Right kidney (tissue), 1 donor: ENCODE data around the gene IFIT2.
A peak's percentile ranks its signal among the peaks of the same experiment; 100 is the strongest.
"Not testable (repeated sequence)": the region's sequence is repeated elsewhere in the genome, so short reads cannot be mapped to it uniquely, and the experiment has no call there.

ENCODE experiments used
- DNase-seq: peaks from one replicate; pipeline ENCODE4 v3.0.0-alpha.2; 2016

Gene IFIT2

GRCh38 chr10:89306434-89307268 is 4.8 kb downstream of the IFIT2 start:
- DNase-seq, result no peak

- no peak for DNase-seq
Measured at GRCh38 chr10:89307269-89307577, 5.4 kb downstream of the IFIT2 start.

GRCh38 chr10:89308266-89308665 is 6.4 kb downstream of the IFIT2 start:
- DNase-seq, result no peak

- DNase-seq, result no peak
Measured at GRCh38 chr10:89308736-89309135, 6.9 kb downstream of the IFIT2 start.

GRCh38 chr10:89309156-89310055 is 7.6 kb downstream of the IFIT2 start:
- DNase-seq, result no peak

- DNase-seq, result no peak
Measured at GRCh38 chr10:89310056-89310893, 8.4 kb downstream of the IFIT2 start.

DNA sequence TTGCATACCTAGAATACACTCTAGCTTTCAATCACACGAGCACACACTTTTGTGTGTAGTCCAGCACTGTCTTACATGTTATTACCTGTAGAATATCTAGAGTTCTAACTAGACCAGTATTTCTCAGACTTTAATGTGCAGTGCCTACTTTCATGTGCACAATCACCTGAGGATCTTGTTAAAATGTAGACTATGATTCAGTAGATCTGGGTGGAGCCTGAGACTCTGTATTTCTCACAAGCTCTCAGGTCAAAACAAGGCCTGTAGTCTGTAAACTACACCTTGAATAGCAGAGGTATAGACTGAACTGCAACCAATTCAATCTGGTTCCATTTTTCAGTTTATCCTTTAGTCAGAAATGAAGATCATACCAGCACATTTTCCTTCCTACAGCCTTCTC is 11.1 kb downstream of the IFIT2 start:
- no peak for DNase-seq

- DNase-seq, result no peak
Measured at GRCh38 chr10:89314676-89315075, 12.8 kb downstream of the IFIT2 start.

GRCh38 chr10:89318047-89318446 is 16.2 kb downstream of the IFIT2 start:
- DNase-seq, result not testable (repeated sequence)

- DNase-seq, result not testable (repeated sequence)
Measured at GRCh38 chr10:89325081-89325480, 23.2 kb downstream of the IFIT2 start.

- DNase-seq, result not testable (repeated sequence)
Measured at GRCh38 chr10:89325856-89326255, 24.0 kb downstream of the IFIT2 start.

- peak; percentile 85 for DNase-seq
Measured at GRCh38 chr10:89327803-89328441, 26.1 kb downstream of the IFIT2 start, which contains the start of gene IFIT3. TSS of gene IFIT3 (plus strand) at chr10:89327997. CDS start at chr10:89328074, 77 bp downstream.

- DNase-seq, result no peak
Measured at GRCh38 chr10:89329151-89329550, 27.3 kb downstream of the IFIT2 start.

DNA sequence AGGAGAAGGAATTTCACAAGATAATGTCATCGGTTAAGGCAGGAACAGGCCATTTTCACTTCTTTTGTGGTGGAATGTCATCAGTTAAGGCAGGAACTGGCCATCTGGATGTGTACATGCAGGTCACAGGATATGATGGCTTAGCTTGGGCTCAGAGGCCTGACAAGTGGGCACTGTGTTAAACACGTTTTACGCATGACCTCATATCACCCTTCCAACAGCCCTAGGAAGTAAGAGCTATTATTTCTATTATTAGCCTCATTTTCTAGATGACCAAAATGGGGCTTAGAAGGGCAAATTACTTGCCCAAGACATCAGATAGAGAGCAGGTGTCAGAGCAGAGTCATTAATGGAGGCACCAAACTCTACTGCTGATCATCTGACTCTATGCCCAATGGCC is 28.2 kb downstream of the IFIT2 start:
- not testable (repeated sequence) for DNase-seq

DNA sequence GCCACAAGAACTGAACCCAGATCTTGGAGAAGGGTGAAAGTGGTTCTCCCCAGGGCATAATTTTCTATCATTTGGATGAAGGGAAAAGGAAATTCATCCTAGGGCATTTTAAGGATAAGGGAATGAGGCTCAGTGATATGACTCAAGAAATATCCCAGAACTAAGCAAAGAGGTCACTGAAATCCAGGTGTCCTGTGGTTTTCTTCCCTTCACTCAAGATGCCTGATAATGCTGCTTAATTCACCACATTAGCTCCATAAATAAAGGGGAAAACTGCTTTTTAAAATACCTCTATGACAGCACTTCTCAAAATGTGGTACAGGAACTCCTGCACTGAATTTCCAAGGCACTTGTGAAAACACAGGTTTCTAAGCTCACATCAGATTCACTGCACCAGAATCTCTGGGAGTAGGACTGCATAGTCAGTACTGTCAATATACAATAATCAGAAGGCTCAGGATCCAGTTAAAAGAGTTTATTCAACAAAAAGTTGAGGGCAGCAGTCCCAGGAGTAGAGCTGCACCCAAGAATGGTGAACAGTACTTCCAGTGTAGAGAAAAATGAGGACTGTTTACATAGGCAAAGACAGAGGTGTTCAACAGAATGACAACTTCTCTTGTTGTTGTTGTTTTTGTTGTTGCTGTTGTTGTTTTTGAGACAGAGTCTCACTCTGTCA is 28.8 kb downstream of the IFIT2 start:
- DNase-seq, result no peak

DNA sequence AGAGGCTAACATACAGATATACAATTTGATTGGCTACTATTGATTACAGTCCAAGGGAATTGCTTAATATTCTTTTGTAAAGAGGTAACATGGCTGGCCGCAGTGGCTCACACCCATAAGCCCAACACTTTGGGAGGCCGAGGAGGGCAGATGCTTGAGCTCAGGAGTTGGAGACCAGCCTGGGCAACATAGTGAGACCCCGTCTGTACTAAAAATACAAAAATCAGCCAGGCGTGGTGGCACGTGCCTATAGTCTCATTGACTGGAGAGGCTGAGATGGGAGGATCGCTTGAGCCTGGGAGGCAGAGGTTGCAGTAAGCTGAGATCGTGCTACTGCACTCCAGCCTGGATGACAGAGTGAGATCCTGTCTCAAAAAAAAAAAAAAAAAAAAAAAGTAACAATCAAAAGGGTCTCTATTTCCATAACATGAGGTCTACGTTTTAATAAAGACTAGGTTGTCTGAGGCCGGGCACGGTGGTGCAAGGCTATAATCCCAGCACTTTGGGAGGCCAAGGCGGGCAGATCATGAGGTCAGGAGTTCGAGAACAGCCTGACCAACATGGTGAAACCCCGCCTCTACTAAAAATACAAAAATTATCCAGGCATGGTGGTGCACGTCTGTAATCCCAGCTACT is 29.8 kb downstream of the IFIT2 start:
- not testable (repeated sequence) for DNase-seq

GRCh38 chr10:89332123-89332633 is 30.3 kb downstream of the IFIT2 start:
- peak; percentile 42 for DNase-seq

DNA sequence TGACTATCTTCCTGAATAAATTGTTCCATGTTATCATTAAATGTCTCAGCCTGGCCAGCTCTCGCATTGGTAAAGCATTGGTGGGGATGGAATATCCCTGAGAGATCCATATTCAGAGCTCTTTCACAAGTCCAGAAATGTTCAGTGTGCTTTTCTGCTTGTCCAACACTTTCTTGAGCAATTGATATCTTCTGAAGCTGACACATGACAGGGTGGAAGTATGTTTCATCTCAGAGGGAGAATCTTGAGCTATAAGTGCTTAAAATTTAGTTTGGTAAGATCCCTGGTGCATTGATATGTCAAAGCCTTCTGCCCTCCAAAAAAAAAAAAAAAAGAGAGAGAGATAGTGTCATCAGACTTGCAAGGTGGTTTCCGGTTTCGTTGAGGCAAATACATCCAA is 33.4 kb downstream of the IFIT2 start:
- no peak for DNase-seq

DNA sequence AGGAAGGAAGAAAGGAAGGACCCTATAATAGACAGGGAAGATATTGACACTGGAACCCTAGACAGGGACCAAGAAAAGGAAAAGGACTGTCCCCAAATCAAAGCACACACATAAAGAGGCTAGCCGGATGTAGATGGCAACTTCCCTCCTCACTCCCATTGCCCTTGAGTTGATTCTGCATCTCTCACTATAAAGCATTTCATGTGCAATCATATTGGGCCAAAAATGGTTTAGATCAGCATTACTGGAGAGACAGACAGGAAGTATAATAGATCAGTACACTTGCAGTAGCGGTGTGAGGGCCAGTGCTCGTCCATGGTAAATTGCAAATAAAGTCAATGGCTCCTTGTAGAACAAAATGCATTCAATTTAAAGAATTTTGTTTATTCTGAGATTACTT is 34.4 kb downstream of the IFIT2 start:
- DNase-seq, result no peak

DNA sequence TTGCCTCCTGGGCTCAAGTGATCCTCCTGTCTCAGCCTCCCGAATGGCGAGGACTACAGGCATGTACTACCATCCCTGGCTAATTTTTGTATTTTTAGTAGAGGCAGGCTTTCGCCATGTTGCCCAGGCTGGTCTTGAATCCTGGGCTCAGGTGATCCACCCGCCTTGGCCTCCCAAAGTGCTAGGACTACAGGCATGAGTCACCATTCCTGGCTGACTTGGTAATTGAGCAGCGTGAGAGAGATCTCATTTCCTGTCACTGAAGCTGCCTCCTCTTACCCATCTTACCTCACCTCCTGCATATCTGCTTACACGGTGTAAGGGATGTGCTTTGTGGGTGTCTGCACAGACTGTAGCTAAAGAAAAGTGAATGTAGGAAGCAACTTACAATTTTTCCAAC is 35.6 kb downstream of the IFIT2 start:
- no peak for DNase-seq

DNA sequence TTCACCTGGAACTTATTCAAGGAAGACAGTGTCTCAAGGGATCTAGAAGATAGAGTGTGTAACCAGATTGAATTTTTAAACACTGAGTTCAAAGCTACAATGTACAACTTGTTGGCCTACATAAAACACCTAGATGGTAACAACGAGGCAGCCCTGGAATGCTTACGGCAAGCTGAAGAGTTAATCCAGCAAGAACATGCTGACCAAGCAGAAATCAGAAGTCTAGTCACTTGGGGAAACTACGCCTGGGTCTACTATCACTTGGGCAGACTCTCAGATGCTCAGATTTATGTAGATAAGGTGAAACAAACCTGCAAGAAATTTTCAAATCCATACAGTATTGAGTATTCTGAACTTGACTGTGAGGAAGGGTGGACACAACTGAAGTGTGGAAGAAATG is 36.9 kb downstream of the IFIT2 start:
- no peak for DNase-seq
